Right hindlimb (tissue), 1 donor: ENCODE data around the gene NECAB3.
A peak's percentile ranks its signal among the peaks of the same experiment; 100 is the strongest.
"Not testable (repeated sequence)": the region's sequence is repeated elsewhere in the genome, so short reads cannot be mapped to it uniquely, and the experiment has no call there.

Experiments
- DNase-seq: peaks from one replicate; pipeline ENCODE4 v3.0.0-alpha.2; 2018

Gene NECAB3

DNA sequence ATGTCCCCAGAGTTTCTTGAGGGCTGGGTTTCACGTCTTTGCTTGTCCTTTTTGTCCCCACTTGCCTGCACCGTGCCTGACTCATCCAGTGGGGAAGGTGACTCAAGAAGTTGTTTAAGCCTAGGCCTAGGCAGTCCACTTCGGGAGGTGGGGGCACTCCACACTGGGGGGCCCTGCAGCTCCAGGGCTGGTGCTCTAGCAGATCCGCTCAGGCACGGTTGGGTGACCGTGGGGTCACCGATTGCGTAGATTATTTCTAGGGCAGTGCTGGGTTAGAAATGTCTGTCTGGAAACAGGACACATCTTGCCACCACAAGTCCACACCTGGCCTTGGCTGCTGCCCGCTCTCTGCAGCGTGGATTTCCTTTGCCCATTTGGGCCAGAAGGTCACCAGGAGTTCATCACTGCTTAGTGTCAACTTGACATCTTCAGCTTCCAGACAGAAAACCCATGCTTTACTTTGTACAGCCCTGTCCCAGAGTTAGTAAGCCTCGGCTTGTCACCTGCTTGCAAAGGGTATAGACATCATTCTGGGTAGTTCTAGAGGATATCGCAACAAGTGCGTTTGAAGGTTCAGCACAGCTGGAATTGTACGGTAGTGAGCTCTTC, 25.7 kb downstream of the NECAB3 start:
- no peak for DNase-seq

DNA sequence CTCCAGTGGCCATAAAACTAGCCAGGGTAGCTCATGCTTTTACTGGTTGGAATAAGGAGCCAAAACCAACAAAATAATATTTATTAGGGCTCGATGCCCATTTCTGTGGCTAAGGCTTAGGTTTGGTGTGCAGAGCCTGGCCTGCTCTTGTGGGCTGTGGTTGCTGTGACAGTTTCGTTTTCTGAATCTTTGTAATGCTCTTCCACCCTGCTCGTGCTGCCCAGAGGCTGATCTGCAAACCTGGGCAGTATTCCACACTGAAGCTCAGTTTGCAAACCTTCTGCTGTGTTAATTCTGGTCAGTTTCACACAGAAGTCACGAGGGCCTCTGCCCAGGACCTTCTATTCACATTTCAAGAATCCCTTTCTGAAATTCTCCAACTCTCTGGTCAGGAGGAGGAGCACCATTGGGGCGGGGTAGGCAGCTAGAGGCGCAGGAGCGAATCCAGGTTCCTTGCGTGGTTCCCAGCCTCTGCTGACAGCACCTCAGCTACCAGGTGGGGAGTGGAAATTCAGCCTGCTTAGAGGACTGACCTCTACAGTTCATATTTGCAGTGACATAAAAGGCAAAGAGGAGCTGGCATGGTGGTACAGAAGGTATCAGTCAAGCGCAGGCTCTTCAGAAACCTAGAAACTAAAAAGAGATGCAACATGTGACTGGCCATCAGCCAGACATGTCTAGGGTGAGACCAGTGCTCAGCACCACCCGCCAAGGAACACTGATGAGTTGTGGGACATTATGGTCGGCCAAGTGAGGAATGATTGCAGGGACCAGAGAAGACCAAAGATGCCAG, 26.4 kb downstream of the NECAB3 start:
- DNase-seq: peak; percentile 41

DNA sequence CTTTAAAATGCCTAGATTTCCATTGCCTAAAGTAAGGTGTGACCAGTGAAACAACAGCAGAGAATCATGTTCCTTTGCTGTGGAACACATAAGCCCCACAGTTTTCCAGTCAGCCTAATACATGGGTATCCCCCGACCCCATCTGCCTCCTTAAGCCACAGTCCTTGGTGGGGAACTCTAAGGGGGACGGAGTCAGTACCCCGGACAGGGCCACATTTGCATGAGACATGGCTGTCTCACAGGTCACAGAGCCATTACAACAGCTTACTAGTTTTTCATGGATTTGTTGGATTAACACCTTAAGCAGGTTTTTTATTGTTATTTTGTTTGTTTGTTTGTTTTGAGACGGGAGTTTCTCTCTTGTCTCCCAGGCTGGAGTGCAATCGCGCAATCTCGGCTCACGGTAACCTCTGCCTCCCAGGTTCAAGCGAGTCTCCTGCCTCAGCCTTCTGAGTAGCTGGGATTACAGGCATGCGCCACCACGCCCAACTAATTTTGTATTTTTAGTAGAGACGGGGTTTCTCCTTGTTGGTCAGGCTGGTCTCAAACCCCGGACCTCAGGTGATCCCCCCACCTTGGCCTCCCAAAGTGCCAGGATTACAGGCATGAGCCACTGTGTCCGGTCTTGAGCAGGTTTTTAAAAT, 27.1 kb downstream of the NECAB3 start:
- DNase-seq: not testable (repeated sequence)

DNA sequence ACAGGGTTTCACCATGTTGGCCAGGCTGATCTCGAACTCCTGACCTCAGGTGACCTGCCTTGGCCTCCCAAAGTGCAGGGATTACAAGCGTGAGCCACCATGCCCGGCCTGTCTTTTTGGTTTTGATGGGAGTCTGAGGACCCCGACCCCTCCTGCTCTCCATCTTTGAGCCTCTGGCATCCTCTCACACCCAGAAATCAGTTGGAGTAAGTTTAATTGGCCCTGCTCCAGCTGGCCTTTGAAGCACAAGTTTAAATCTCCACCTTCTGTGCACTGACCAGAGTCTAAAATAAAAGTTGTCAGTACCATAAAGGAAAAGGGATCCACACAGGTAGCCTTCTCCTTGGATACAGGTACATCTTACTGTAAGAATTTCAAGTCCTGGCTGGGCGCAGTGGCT, 28.0 kb downstream of the NECAB3 start:
- no peak for DNase-seq

DNA sequence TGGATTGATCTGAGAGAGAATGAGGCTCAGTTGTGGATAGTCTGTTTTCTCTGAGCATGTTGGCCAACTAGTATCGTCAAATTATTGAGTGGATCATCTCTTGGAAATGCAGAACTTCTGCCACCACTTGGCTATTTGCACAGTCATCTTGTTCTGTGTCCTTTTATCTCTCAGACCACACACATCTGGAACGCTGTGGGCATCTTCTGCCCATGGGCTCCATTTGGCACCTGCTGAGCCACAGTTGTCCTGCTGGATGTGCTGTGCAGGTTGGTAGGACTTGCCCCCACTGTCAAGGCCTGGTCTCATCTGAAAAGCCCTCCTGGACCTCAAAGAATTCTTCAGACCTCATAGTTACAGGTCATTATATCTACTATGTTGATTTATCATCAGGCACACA, 28.8 kb downstream of the NECAB3 start:
- no peak for DNase-seq

DNA sequence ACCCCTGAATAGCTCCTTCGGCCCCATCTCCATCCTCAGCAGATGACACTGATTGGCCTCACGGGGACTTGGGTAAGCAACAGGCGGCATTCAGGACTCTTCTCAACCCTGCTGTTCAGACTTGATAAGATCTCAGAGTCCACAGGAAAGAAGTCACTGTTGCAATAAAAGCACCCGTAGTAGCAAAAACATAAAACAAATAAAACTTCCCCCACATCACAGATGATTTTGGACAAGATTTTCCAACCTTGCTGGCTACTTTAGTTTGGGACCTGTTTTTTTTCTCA, 29.2 kb downstream of the NECAB3 start:
- DNase-seq: no peak

DNA sequence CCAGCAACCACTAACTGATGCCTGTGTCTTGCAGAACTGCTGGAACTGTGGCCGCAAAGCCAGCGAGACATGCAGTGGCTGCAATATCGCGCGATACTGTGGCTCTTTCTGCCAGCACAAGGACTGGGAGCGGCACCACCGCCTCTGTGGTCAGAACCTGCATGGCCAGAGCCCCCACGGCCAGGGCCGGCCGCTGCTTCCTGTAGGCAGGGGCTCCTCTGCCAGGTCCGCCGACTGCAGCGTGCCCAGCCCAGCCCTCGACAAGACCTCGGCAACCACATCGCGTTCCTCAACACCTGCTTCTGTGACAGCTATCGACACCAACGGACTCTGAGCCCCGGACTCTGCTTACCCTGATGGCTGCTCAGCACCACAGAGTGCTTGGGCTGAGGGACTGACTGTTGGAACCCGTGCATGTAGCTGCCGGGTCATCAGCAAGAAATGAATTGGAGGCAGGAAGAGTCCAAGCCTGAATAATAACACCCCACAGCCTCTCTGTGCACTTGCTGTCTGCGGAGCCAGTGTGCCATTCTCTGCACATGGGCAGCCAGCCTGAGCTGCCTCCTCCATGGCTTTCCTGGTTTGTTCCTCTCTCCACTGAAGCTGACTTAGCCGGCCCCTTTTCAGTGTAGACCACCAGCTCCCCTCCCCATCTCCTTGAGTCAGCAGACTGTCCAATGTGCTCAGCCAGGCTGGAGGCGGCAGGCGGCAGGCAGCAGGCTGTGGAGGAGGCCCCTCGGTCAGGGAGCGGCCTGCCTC, 29.7 kb downstream of the NECAB3 start:
- no peak for DNase-seq

DNA sequence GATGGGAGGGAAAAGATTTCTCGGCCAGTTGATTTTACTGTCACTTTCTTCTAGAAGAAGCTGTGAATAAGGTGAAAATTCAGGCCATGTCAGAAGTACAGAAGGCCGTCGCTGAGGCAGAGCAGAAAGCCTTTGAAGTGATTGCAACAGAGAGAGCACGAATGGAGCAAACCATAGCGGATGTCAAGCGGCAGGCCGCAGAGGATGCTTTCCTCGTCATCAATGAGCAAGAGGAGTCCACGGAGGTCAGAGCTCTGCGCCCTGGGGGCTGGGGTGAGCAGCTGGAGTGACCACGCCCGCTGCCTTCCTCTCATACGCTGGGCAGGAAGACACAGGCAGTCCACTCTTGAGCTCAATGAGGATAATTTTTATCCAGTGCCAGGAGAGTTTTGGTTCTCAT, 33.9 kb downstream of the NECAB3 start:
- no peak for DNase-seq

DNA sequence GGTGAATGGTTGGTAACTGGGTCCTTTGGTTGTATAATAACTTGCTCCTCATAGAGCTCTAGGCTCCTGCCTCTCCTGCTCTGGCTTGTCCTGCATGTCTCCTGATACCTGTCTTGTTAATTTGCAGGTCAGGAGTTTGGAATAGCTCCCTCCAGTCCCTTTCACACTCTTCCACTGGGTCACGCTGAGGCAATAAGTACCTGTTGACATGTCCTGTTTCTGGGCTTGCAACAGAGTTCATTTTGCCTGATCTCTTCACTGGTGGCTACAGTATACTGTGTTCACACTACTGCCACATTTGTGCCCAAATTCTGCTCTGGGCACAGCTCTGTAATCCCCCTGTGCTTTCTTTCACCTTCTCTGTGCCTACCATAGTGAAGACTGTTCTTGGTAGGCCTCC, 37.5 kb downstream of the NECAB3 start:
- DNase-seq: no peak

DNA sequence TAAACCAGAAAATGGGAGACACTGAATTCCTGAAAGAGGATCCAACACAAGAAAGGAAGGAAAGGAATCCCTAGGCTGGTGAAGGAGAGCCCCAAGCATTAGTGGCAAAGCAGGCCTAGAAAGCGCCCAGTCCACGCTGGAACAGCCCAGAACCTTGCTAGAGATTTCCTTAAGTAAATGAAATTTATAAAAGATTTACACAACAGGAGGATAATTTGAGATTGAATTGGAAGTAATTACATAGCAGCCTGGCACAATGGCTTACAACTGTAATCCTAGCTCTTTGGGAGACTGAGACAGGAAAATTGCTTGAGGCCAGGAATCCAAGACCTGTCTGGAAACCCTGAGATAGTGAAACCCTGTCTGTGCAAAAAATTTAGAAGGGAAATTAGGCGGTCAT, 38.9 kb downstream of the NECAB3 start:
- no peak for DNase-seq

DNA sequence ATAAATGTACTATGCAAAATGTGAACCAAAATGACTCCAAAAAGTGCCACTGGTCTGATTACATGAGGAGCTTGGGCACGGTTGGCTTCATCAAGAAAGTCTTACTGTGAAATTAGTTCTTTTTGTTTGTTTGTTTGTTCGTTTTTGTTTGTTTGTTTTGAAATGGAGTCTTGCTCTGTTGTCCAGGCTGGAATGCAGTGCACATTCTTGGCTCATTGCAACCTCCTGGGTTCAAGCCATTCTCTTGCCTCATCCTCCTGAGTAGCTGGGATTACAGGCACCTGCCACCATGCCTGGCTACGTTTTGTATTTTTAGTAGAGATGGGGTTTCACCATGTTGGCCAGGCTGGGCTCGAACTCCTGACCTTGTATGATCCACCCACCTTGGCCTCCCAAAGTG, 42.3 kb downstream of the NECAB3 start:
- not testable (repeated sequence) for DNase-seq

DNA sequence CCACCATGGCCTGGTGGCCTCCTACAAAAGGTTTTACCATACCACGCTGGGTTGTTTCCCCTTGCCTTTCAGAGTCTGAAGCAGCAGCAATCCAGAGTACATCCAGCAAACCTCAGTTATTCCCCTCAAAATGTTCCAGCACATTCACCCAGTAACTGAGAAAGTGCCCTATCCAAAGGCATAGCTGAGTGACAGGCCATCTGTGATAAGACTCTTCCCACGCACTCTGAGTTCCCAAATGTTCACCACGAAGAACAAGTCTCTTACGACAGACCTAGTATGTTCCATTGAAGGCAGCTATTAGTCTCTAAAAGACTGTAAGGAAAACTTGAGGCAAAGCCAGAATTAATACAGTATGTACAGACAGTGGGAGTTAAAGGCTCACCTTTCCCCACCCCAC, 43.7 kb downstream of the NECAB3 start:
- DNase-seq: no peak

DNA sequence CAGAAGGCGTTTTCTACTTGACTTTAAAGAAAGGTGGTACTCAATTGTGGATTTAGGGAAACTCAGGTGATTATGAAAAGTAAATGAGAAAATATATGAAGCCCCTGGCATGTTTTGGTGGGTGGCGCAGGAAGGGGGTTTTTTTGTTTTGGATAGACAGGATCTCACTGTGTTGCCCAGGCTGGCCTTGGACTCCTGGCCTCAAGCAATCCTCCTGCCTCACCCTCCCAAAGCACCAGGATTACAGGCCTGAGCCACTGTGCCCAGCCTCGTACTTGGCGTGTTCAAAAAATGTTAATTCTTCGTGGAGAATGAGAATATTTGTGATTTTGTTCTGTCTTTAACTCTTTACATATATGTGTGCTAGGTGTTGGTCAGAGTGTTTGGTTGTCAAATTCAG, 44.2 kb downstream of the NECAB3 start:
- DNase-seq: no peak

DNA sequence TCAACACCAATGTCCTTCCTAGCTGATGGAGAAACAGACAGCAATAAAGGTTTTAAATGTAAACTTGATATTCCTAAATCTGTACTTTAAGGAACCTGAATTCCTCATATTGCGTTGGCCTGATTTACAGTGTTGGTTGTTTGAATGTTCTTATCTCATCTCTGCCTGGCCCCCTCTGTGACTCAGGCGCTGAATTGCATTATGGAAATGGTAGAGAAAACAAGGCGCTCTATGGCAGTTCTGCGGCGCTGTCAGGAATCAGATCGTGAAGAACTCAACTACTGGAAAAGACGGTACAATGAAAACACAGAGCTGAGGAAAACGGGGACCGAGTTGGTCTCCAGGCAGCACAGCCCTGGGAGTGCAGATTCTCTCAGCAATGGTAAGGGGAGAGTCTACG, 44.7 kb downstream of the NECAB3 start:
- DNase-seq: no peak

DNA sequence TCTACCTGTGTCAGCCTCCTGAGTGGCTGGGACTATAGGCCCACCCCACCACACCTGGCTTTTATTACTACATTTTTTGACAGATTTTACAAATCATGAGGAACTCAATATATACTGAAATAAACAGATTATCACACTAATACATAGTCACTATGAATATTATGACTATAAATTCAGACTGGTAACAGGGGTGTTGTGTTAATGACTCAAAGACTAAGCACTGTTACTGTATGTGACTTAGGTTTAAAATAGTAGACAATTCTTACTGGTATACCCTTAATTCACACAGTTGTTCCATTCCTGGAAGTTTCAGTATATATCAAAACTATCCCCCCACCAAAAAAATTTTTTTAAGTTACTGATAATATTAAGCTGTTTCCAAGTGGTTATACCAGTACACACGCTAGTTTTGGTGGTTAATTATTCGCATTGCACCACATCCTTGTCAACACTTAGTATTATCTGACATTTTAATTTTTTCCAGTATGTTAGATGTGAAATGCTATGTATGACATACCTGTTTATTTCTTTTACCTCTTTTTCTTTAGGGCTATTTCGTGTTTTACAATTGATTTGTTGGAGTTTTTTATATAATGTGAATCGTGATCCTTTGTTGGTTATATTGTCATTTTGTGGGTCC, 46.5 kb downstream of the NECAB3 start:
- DNase-seq: no peak

DNA sequence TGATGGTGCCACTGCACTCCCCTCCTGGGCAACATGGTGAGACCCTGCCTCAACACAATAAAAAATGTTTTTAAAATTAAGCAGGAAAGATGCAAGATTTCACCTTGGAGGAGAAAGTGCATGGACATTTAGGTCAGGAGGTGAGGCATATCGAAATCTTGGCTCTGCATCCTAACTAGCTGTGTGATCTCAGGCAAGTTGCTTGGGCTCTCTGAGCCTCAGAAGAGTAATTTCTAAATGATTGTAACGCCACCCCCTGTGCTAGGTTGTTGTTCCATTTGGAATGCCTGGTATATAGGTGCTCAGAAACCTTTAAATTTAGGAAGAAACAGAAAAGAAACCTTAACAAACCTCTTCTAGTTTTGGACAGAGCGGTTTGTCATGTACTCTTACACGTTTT, 48.0 kb downstream of the NECAB3 start:
- DNase-seq: no peak

DNA sequence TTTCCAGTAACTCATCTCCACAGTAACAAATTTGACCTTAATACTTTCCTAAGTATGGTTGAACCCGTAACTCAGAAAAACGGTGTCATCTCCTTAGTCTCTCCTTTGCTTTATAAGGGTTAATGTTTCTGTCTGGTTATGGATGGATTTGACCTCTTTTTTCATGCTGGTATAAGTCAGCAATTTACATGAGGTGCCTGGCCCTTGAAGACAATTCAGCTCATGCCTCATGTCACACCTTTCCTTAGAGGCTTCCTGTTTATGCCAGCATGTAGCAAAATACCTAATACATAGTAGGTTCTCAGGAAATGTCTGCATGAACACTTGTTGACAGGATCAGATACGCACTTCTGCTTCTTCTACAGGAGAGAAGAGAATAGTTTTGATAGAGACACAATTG, 49.8 kb downstream of the NECAB3 start:
- DNase-seq: no peak

DNA sequence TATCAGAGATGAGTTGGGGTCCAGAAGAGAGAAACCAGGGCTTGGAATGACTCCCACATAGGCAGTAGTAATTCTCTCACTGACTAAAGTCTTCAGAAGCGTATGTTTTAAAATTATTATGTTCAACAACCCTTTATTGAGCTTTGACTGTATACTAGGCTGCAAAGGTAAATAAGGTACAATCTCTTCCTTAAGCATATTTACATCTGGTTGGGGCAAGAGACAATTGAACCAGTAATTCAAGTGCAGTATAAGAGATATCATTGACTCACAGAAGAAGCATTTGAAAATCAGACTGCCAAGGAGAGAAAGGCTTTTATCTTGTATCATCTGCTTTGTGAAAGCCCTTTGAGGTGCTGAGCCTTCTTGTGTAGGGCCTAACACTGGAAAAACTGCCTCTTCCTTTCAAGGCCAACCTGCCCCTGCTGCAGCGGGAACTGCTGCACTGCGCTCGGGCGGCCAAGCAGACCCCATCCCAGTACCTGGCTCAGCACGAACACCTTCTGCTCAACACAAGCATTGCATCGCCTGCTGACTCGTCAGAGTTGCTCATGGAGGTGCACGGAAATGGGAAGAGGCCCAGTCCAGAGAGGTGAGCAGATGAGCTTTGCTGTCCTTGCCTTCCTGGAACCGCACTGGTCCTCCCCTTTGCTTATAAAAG, 51.4 kb downstream of the NECAB3 start:
- no peak for DNase-seq

DNA sequence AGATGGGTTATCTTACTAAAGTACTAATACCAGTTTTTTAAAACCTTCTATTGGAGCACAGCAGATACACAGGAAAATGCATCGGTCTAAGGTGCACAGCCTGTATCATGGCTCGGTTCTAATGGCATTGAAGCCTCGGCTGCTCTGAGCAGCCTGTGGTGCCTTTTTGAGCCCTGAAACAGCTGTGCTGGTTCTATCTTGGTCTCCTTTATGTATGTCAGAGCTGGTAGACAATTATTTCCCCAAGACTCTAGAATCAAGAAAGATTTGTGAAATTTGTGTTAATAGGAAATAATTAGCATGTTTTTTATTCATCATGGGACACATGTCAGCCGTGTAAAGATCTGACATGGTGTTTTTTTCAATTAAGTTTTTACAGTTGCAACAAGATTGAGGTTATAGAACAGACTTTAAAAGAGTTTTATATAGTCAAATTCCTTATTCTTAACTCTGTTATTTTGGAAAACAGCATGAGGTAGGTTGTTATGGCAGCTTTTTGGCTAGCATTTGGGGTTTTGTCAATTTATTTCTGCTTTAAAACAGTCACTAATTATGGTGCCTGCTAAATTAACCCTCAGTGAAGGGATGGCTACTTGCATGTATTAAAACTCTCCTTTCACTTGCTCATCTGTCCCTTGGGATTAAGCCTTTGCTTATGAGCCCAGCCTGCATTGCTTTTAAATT, 52.4 kb downstream of the NECAB3 start:
- DNase-seq: no peak

DNA sequence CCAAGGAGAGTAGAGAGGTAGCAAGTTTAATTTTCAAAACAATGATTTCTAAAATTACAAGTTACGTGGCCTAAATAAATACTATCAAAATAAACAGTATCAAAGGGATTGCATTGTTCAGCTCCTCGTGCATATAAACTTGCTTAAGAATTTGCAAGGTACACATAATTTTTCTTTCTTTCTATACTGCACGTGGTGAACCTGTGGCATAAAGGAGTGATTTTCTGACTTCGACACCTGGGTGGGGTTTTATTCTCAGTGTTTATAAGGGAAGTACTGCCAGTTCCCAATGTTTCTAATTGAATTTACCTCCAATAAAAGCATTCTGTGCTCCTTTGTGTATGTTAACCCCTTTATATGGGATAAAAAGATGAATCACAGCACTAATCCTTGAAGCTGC, 62.2 kb downstream of the NECAB3 start:
- DNase-seq: no peak

DNA sequence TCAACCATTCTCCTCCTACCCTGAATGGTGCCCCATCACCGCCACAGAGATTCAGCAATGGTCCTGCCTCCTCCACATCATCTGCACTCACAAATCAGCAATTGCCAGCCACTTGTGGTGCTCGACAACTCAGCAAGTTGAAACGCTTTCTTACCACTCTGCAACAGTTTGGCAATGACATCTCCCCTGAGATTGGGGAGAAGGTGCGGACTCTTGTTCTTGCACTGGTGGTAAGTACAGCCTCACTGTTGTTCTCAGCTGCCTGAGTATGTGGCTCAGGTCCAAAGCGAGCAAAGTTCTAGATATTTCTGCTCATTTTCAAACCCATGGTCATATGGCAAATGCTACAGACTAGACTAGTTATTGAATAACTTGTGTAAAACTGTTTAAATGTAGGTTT, 63.1 kb downstream of the NECAB3 start:
- no peak for DNase-seq

DNA sequence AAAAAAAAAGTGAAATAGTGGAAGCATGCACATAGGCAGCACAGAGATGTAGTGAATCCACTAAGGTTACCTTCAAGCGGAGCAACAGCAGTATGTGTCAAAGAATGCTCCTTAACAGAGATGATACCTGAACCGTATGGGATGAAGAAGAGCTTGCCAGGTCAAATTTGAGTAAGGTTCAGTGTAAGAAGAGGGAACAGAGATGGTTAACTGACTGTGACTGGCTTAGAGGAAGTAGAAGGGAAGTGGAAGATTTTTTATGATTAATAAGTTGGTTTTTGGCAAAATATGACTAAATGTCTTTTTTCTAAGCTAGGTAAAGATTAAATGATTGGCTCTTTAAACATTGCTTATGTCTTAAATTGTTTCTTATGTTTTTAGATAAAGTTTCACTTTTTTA, 64.7 kb downstream of the NECAB3 start:
- DNase-seq: no peak
